Activated naive CD4-positive, alpha-beta T cell treated with anti-CD3 and anti-CD28 coated beads, Interleukin-2, amount 50 U/mL, for 24 hours (primary cell): Measurements from ENCODE around the gene SFMBT2.
A peak's percentile ranks its signal among the peaks of the same experiment; 100 is the strongest.

ENCODE experiments used
- H3K27ac Mint-ChIP-seq: one replicate; pipeline ENCODE4 v1.8.0; 2021; ENCODE audit warnings: mild to moderate bottlenecking, mixed read lengths
- H3K27me3 Mint-ChIP-seq: one replicate; pipeline ENCODE4 v1.8.0; 2021; ENCODE audit warnings: mixed read lengths
- H3K36me3 Mint-ChIP-seq: one replicate; pipeline ENCODE4 v1.8.0; 2021; ENCODE audit warnings: mixed read lengths
- H3K4me1 Mint-ChIP-seq: one replicate; pipeline ENCODE4 v1.8.0; 2021; ENCODE audit warnings: mixed read lengths
- H3K4me3 Mint-ChIP-seq: one replicate; pipeline ENCODE4 v1.8.0; 2021; ENCODE audit warnings: mild to moderate bottlenecking, mixed read lengths
- H3K9me3 Mint-ChIP-seq: one replicate; pipeline ENCODE4 v1.8.0; 2021; ENCODE audit warnings: mixed read lengths

Gene SFMBT2

GRCh38 chr10:7272008-7272407 is 138.8 kb downstream of the SFMBT2 start:
- Mint-ChIP-seq H3K27me3 (no peaks in the 10 kb centered on the region), H3K36me3 (peaks cover 26% of the 10 kb centered on the region), H3K27ac (peak overlapping the region; percentile 93), H3K9me3 (no peaks in the 10 kb centered on the region), H3K4me3 (peak overlapping the region; percentile 69), H3K4me1 (peaks cover 91% of the 10 kb centered on the region)

GRCh38 chr10:7269988-7270387 is 140.8 kb downstream of the SFMBT2 start:
- Mint-ChIP-seq H3K4me1 (peaks cover 85% of the 10 kb centered on the region), H3K36me3 (peaks cover 22% of the 10 kb centered on the region), H3K4me3 (peak overlapping the region; percentile 73), H3K27ac (peak overlapping the region; percentile 93), H3K27me3 (no peaks in the 10 kb centered on the region), H3K9me3 (no peaks in the 10 kb centered on the region)

- Mint-ChIP-seq H3K36me3 (peaks cover 19% of the 10 kb centered on the region), H3K27me3 (no peaks in the 10 kb centered on the region), H3K9me3 (no peaks in the 10 kb centered on the region), H3K4me3 (no peak overlapping the region), H3K4me1 (peaks cover 75% of the 10 kb centered on the region), H3K27ac (no peak overlapping the region)
Measured at GRCh38 chr10:7267142-7267541, 143.7 kb downstream of the SFMBT2 start.

- H3K27me3 Mint-ChIP-seq, result no peaks in the 10 kb centered on the region
- peaks cover 76% of the 10 kb centered on the region for H3K4me1 Mint-ChIP-seq
- peak overlapping the region; percentile 24 for H3K27ac Mint-ChIP-seq
- peaks cover 10% of the 10 kb centered on the region for H3K36me3 Mint-ChIP-seq
- H3K9me3 Mint-ChIP-seq, result no peaks in the 10 kb centered on the region
- H3K4me3 Mint-ChIP-seq, result no peak overlapping the region
Measured at GRCh38 chr10:7265396-7266123, 145.3 kb downstream of the SFMBT2 start.

GRCh38 chr10:7264313-7264756 is 146.5 kb downstream of the SFMBT2 start:
- no peaks in the 10 kb centered on the region for H3K9me3 Mint-ChIP-seq
- peaks cover 8% of the 10 kb centered on the region for H3K36me3 Mint-ChIP-seq
- no peak overlapping the region for H3K27ac Mint-ChIP-seq
- no peaks in the 10 kb centered on the region for H3K27me3 Mint-ChIP-seq
- no peak overlapping the region for H3K4me3 Mint-ChIP-seq
- peaks cover 76% of the 10 kb centered on the region for H3K4me1 Mint-ChIP-seq

GRCh38 chr10:7263616-7264015 is 147.2 kb downstream of the SFMBT2 start:
- Mint-ChIP-seq H3K9me3 (no peaks in the 10 kb centered on the region), H3K27me3 (no peaks in the 10 kb centered on the region), H3K4me3 (no peak overlapping the region), H3K4me1 (peaks cover 76% of the 10 kb centered on the region), H3K27ac (peak overlapping the region; percentile 66), H3K36me3 (peaks cover 8% of the 10 kb centered on the region)

GRCh38 chr10:7261351-7261750 is 149.5 kb downstream of the SFMBT2 start:
- H3K9me3 Mint-ChIP-seq, result no peaks in the 10 kb centered on the region
- H3K4me1 Mint-ChIP-seq, result peaks cover 76% of the 10 kb centered on the region
- peaks cover 5% of the 10 kb centered on the region for H3K36me3 Mint-ChIP-seq
- peak overlapping the region; percentile 95 for H3K27ac Mint-ChIP-seq
- no peak overlapping the region for H3K4me3 Mint-ChIP-seq
- no peaks in the 10 kb centered on the region for H3K27me3 Mint-ChIP-seq

- H3K36me3 Mint-ChIP-seq, result peaks cover 5% of the 10 kb centered on the region
- peak overlapping the region; percentile 95 for H3K27ac Mint-ChIP-seq
- no peaks in the 10 kb centered on the region for H3K9me3 Mint-ChIP-seq
Measured at GRCh38 chr10:7260912-7261311, 149.9 kb downstream of the SFMBT2 start.

GRCh38 chr10:7260412-7260900 is 150.4 kb downstream of the SFMBT2 start:
- H3K4me1 Mint-ChIP-seq, result peaks cover 82% of the 10 kb centered on the region
- peaks cover 7% of the 10 kb centered on the region for H3K36me3 Mint-ChIP-seq
- no peaks in the 10 kb centered on the region for H3K27me3 Mint-ChIP-seq
- H3K4me3 Mint-ChIP-seq, result peak overlapping the region; percentile 69
- H3K9me3 Mint-ChIP-seq, result no peaks in the 10 kb centered on the region
- H3K27ac Mint-ChIP-seq, result peak overlapping the region; percentile 95

More at GRCh38 chr10:7260912-7261311, 149.9 kb downstream of the SFMBT2 start:
- H3K4me1 Mint-ChIP-seq, result peaks cover 81% of the 10 kb centered on the region
- no peaks in the 10 kb centered on the region for H3K27me3 Mint-ChIP-seq
- H3K4me3 Mint-ChIP-seq, result no peak overlapping the region

GRCh38 chr10:7258948-7259523 is 151.8 kb downstream of the SFMBT2 start:
- no peaks in the 10 kb centered on the region for H3K27me3 Mint-ChIP-seq
- H3K4me1 Mint-ChIP-seq, result peaks cover 86% of the 10 kb centered on the region
- peak overlapping the region; percentile 69 for H3K4me3 Mint-ChIP-seq
- peaks cover 13% of the 10 kb centered on the region for H3K36me3 Mint-ChIP-seq
- H3K9me3 Mint-ChIP-seq, result no peaks in the 10 kb centered on the region
- H3K27ac Mint-ChIP-seq, result peak overlapping the region; percentile 95

GRCh38 chr10:7255517-7255916 is 155.3 kb downstream of the SFMBT2 start:
- peaks cover 23% of the 10 kb centered on the region for H3K36me3 Mint-ChIP-seq
- no peaks in the 10 kb centered on the region for H3K27me3 Mint-ChIP-seq
- no peak overlapping the region for H3K27ac Mint-ChIP-seq
- no peak overlapping the region for H3K4me3 Mint-ChIP-seq
- H3K4me1 Mint-ChIP-seq, result peaks cover 86% of the 10 kb centered on the region
- H3K9me3 Mint-ChIP-seq, result no peaks in the 10 kb centered on the region

- Mint-ChIP-seq H3K9me3 (no peaks in the 10 kb centered on the region), H3K27ac (peak overlapping the region; percentile 89), H3K4me1 (peaks cover 52% of the 10 kb centered on the region), H3K36me3 (peaks cover 26% of the 10 kb centered on the region), H3K27me3 (no peaks in the 10 kb centered on the region), H3K4me3 (no peak overlapping the region)
Measured at GRCh38 chr10:7251696-7252465, 159.0 kb downstream of the SFMBT2 start.

- Mint-ChIP-seq H3K4me3 (no peak overlapping the region), H3K4me1 (peaks cover 42% of the 10 kb centered on the region), H3K27ac (peak overlapping the region; percentile 51), H3K36me3 (peaks cover 27% of the 10 kb centered on the region), H3K9me3 (no peaks in the 10 kb centered on the region), H3K27me3 (no peaks in the 10 kb centered on the region)
Measured at GRCh38 chr10:7250236-7250635, 160.6 kb downstream of the SFMBT2 start.

- Mint-ChIP-seq H3K9me3 (no peaks in the 10 kb centered on the region), H3K27ac (no peak overlapping the region), H3K27me3 (no peaks in the 10 kb centered on the region), H3K36me3 (peaks cover 28% of the 10 kb centered on the region), H3K4me3 (no peak overlapping the region), H3K4me1 (peaks cover 42% of the 10 kb centered on the region)
Measured at GRCh38 chr10:7248585-7249164, 162.2 kb downstream of the SFMBT2 start.

GRCh38 chr10:7248148-7248547 is 162.7 kb downstream of the SFMBT2 start:
- Mint-ChIP-seq H3K27me3 (no peaks in the 10 kb centered on the region), H3K9me3 (no peaks in the 10 kb centered on the region), H3K36me3 (peaks cover 30% of the 10 kb centered on the region), H3K4me3 (no peak overlapping the region), H3K27ac (no peak overlapping the region), H3K4me1 (peaks cover 42% of the 10 kb centered on the region)
